K562 (cell line): Measurements from ENCODE around the gene IRF6. TPM values are rescaled to one million over a fixed set of nuclear protein-coding genes. Genes with fewer than 3 reads are reported as not detected.

Experiments used
- CEBPZ ChIP-seq: fragments of 150-350 bp; IDR thresholded peaks from 2 replicates; pipeline ENCODE4 v1.6.1; 2014; ENCODE audit warnings: low read depth, mild to moderate bottlenecking, low read length, borderline replicate concordance
- CHD7 ChIP-seq: fragments of 200-600 bp; sonication (generic); IDR thresholded peaks from one replicate; pipeline ENCODE4 v1.6.1; 2012; ENCODE audit warnings: mild to moderate bottlenecking, low read depth, low read length, inconsistent platforms
- DACH1 ChIP-seq: fragments of 450-650 bp; IDR thresholded peaks from 2 replicates; pipeline ENCODE4 v1.6.1; 2018; ENCODE audit not compliant: partially characterized antibody
- ETV6 ChIP-seq, 3 experiments: fragments of 150-350 bp in 1 of 3; sonication (generic) in 1 of 3; formaldehyde crosslinking in 1 of 3; IDR thresholded peaks; 2 replicates each; pipeline versions ENCODE4 v1.6.1 to v1.8.0; 2014 to 2022; ENCODE audit warnings: borderline replicate concordance in 2 of 3, low read depth in 2 of 3, antibody characterized with exemption in 1 of 3, low read length in 1 of 3, mild to moderate bottlenecking in 1 of 3, missing genetic modification reagents in 1 of 3
- RBM39 ChIP-seq: fragments of 200-400 bp; formaldehyde crosslinking; optimal IDR thresholded peaks from 2 replicates; pipeline ENCODE3; 2018; ENCODE audit warnings: low read depth, low read length
- SP2 ChIP-seq: IDR thresholded peaks from 2 replicates; pipeline ENCODE4 v1.6.1; 2011; ENCODE audit warnings: mild to moderate bottlenecking, low read depth, low read length, moderate library complexity; ENCODE audit not compliant: poor library complexity, severe bottlenecking; ENCODE audit errors: extremely low read depth
- TBL1XR1 ChIP-seq, 2 experiments: IDR thresholded peaks; 2 replicates each; pipeline ENCODE4 v1.6.1; 2012; ENCODE audit warnings: improper control_type of control experiment in 2 of 2, low read length in 2 of 2, mild to moderate bottlenecking in 1 of 2
- ZNF347 ChIP-seq: fragments of 450-650 bp; formaldehyde crosslinking; IDR thresholded peaks from 2 replicates; pipeline ENCODE4 v1.4.0; 2020; ENCODE audit warnings: low read depth, mild to moderate bottlenecking, moderate library complexity
- polyA plus RNA-seq, 8 experiments: library from polyadenylated mRNA; depleted of rRNA in 4 of 8; stranded (reverse) in 5 of 8; unstranded in 3 of 8; fragments of >200 nt; fragmentation: Nextera tagmentation in 2 of 8; fragmentation: Illumina TruSeq in 1 of 8; extraction: Ambion mirVana in 2 of 8; extraction: Trizol in 1 of 8; gene quantifications; 2 replicates each; pipeline versions ENCODE4 v1.2.1 to v1.2.3, GENCODE V29; 2011 to 2014; ENCODE audit warnings: inconsistent platforms in 1 of 8, missing spikeins in 1 of 8
- total RNA-seq, 7 experiments: library from RNA; depleted of rRNA in 6 of 7; stranded (reverse); fragments of >200 nt in 6 of 7; fragmentation: Illumina TruSeq in 2 of 7; extraction: Trizol in 2 of 7; gene quantifications; 2 replicates each; pipeline versions ENCODE4 v1.2.1 to v1.2.3, GENCODE V29; 2011 to 2021; ENCODE audit warnings: low replicate concordance in 1 of 7
- TF ChIP-seq, protein P1 (sequence below): fragments of 250-450 bp; sonication (Bioruptor Pico); IDR thresholded peaks from 2 replicates; pipeline ENCODE4 v1.5.0; 2020; ENCODE audit warnings: mild to moderate bottlenecking, borderline replicate concordance

IRF6 gene
- total and polyA plus RNA-seq, 9 of the 15 experiments (the other 6 are each of a cell fraction or from before 2014, with no cell fraction given) = 0.03 to 0.65 (median 0.17) TPM

DNA sequence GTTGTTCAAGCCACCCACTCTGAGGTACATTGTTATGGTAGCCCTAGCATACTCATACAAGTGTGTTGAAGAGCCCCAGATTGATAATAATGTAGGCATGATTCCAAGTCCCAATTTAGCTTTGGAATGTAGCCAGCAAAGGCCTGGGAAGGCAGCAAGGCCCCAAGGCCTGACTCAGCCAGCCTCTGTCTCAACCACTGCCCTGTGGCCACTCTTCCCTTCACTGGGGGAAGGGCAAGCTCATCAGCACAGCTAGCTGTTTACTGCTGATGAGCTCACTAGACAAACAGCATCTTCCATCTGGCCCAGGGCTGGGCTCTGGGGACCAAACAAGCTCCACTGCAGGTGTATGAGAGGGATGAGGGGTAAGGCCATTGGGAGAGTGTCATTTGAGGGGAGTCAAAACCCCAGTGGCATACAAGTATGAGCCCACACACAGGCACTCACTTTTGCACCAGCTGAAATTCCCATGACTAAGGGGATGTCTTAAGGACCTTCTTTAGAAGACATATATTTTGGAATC is 2.2 kb upstream of the IRF6 start (continued):
- no peak for TF ChIP-seq CEBPZ
- no peak for TF ChIP-seq DACH1
- no peak for TF ChIP-seq CHD7
- peak in 1 of 2 experiments; percentile 43; a peak in 1 of 4 replicates for TF ChIP-seq TBL1XR1 (IDR thresholded peaks at IDR 0.05; ENCODE audit: low read length in 2 of 2)
- no peak for TF ChIP-seq ZNF347 (CRISPR knock-in tag)
- TF ChIP-seq, protein P1, sequence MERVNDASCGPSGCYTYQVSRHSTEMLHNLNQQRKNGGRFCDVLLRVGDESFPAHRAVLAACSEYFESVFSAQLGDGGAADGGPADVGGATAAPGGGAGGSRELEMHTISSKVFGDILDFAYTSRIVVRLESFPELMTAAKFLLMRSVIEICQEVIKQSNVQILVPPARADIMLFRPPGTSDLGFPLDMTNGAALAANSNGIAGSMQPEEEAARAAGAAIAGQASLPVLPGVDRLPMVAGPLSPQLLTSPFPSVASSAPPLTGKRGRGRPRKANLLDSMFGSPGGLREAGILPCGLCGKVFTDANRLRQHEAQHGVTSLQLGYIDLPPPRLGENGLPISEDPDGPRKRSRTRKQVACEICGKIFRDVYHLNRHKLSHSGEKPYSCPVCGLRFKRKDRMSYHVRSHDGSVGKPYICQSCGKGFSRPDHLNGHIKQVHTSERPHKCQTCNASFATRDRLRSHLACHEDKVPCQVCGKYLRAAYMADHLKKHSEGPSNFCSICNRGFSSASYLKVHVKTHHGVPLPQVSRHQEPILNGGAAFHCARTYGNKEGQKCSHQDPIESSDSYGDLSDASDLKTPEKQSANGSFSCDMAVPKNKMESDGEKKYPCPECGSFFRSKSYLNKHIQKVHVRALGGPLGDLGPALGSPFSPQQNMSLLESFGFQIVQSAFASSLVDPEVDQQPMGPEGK = no peak
- TF ChIP-seq RBM39 = no peak
- no peak for TF ChIP-seq SP2
- no peak; a peak in 1 of 4 replicates for TF ChIP-seq ETV6 (IDR thresholded peaks at IDR 0.05; ENCODE audit: borderline replicate concordance in 1 of 2, low read depth in 2 of 2, low read length in 1 of 2)
- TF ChIP-seq ETV6 (CRISPR knock-in tag; IDR thresholded peaks at IDR 0.05; ENCODE audit: borderline replicate concordance) = no peak
